ENCODE data around the gene RYR1.
A peak's percentile ranks its signal among the peaks of the same experiment; 100 is the strongest.

RYR1 gene

GRCh38 chr19:38433268-38433733 is at the start of gene RYR1:
RYR1 (plus strand) TSS chr19:38433691; CDS start chr19:38433830, 139 bp downstream.
- DNase-seq = no peak

- DNase-seq = no peak
Measured at GRCh38 chr19:38383743-38384142, 49.7 kb upstream of the RYR1 start.

- no peak for DNase-seq
Measured at GRCh38 chr19:38384209-38385027, 49.1 kb upstream of the RYR1 start.

GRCh38 chr19:38385057-38385803 is 48.3 kb upstream of the RYR1 start:
- no peak for DNase-seq

GRCh38 chr19:38385804-38386257 is 47.7 kb upstream of the RYR1 start:
- no peak for DNase-seq

GRCh38 chr19:38386300-38386970 is 47.1 kb upstream of the RYR1 start:
- DNase-seq = no peak

- DNase-seq = no peak
Measured at GRCh38 chr19:38386971-38387549, 46.4 kb upstream of the RYR1 start.

- DNase-seq = peak; percentile 45
Measured at GRCh38 chr19:38387550-38388348, 45.7 kb upstream of the RYR1 start, which contains the start of gene GGN. GGN (minus strand) TSS chr19:38388034; CDS start chr19:38387261, 773 bp downstream.

- no peak for DNase-seq
Measured at GRCh38 chr19:38388349-38389100, 45.0 kb upstream of the RYR1 start, which contains the start of gene SPRED3. SPRED3 (plus strand) TSS chr19:38388697; CDS start chr19:38390303, 1,606 bp downstream.

- DNase-seq = no peak
Measured at GRCh38 chr19:38389101-38389925, 44.2 kb upstream of the RYR1 start.

- DNase-seq = no peak
Measured at GRCh38 chr19:38389957-38390924, 43.2 kb upstream of the RYR1 start.

- no peak for DNase-seq
Measured at GRCh38 chr19:38391911-38392464, 41.5 kb upstream of the RYR1 start.

GRCh38 chr19:38392707-38393308 is 40.7 kb upstream of the RYR1 start:
- DNase-seq = no peak

GRCh38 chr19:38394488-38394887 is 39.0 kb upstream of the RYR1 start:
- DNase-seq = no peak

GRCh38 chr19:38395381-38396114 is 37.9 kb upstream of the RYR1 start:
- no peak for DNase-seq

GRCh38 chr19:38399081-38399480 is 34.4 kb upstream of the RYR1 start:
- DNase-seq = no peak

GRCh38 chr19:38399537-38399936 is 34.0 kb upstream of the RYR1 start:
- DNase-seq = no peak
